ENCODE results near the gene SP140L.
"Not testable (repeated sequence)": the region's sequence is repeated elsewhere in the genome, so short reads cannot be mapped to it uniquely, and the experiment has no call there.

The SP140L gene

GRCh38 chr2:230308402-230309000 is 18.5 kb upstream of the SP140L start:
- no peak overlapping the region for H3K9ac ChIP-seq (ENCODE audit: low read length in 2 of 2)
- H3K36me3 ChIP-seq (ENCODE audit: control insufficient read depth in 2 of 2, insufficient read depth in 2 of 2, low read length in 2 of 2), result no peaks in the 10 kb centered on the region
- no peaks in the 10 kb centered on the region for H3K4me1 ChIP-seq (ENCODE audit: control insufficient read depth, insufficient read depth, low read length)
- no peak overlapping the region for H3K4me3 ChIP-seq (ENCODE audit: low read length in 2 of 2)
- no peaks in the 10 kb centered on the region for H3K27me3 ChIP-seq (ENCODE audit: control insufficient read depth in 1 of 2, insufficient read depth in 2 of 2, low read length in 2 of 2)
- H3K9me3 ChIP-seq (ENCODE audit: control insufficient read depth in 2 of 2, low read length in 2 of 2), result no peaks in the 10 kb centered on the region
- no peak overlapping the region for H3K27ac ChIP-seq (ENCODE audit: low read length)

GRCh38 chr2:230310792-230311191 is 16.2 kb upstream of the SP140L start:
- H3K36me3 ChIP-seq (ENCODE audit: control insufficient read depth in 2 of 2, insufficient read depth in 2 of 2, low read length in 2 of 2); H3K27ac ChIP-seq (ENCODE audit: low read length); H3K4me1 ChIP-seq (ENCODE audit: control insufficient read depth, insufficient read depth, low read length); H3K27me3 ChIP-seq (ENCODE audit: control insufficient read depth in 1 of 2, insufficient read depth in 2 of 2, low read length in 2 of 2); H3K4me3 ChIP-seq (ENCODE audit: low read length in 2 of 2); H3K9me3 ChIP-seq (ENCODE audit: control insufficient read depth in 2 of 2, low read length in 2 of 2); H3K9ac ChIP-seq (ENCODE audit: low read length in 2 of 2): not testable (repeated sequence)

DNA sequence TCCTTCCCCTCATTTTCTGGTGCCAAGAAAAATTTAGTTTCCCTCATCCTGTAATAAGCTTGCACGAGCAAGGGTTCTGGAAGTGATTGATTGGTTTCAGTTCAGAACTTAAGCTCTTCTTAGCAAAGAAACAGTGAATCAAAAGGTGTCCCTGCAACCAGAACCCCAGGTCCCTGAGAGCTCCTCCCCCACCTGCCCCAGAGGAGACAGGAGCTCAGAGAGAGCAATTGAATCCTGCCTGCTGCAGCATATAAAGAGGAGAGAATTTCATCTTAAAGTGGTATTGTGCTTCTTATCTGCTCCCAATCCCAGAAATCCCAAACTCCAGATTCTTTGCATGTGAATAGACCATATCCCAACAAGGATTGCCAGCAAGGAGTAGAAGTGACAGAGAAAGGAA is 15.4 kb upstream of the SP140L start:
- not testable (repeated sequence) for H3K9ac ChIP-seq (ENCODE audit: low read length in 2 of 2); H3K9me3 ChIP-seq (ENCODE audit: control insufficient read depth in 2 of 2, low read length in 2 of 2); H3K27me3 ChIP-seq (ENCODE audit: control insufficient read depth in 1 of 2, insufficient read depth in 2 of 2, low read length in 2 of 2); H3K36me3 ChIP-seq (ENCODE audit: control insufficient read depth in 2 of 2, insufficient read depth in 2 of 2, low read length in 2 of 2); H3K4me3 ChIP-seq (ENCODE audit: low read length in 2 of 2); H3K4me1 ChIP-seq (ENCODE audit: control insufficient read depth, insufficient read depth, low read length); H3K27ac ChIP-seq (ENCODE audit: low read length)

DNA sequence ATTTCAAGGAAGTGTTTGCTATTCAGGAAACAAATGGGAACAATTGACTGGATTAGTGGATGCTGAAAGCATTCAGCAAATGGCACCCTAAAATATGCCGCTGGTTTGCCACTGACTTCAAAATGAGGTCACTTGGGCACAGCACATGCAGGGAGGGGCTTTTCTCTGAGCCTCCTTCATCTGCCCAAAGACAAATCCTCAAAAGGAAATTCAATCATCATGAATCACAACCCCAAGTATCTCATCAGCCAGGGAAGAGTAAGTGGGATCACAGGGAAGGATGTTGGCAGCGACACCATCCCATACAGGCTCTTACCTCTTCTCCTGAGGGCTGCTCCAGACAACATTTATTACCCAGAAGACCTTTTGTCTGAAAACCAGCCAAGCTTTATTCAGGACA is 14.4 kb upstream of the SP140L start:
- no peaks in the 10 kb centered on the region for H3K36me3 ChIP-seq (ENCODE audit: control insufficient read depth in 2 of 2, insufficient read depth in 2 of 2, low read length in 2 of 2)
- no peaks in the 10 kb centered on the region for H3K27me3 ChIP-seq (ENCODE audit: control insufficient read depth in 1 of 2, insufficient read depth in 2 of 2, low read length in 2 of 2)
- H3K27ac ChIP-seq (ENCODE audit: low read length), result no peak overlapping the region
- H3K9me3 ChIP-seq (ENCODE audit: control insufficient read depth in 2 of 2, low read length in 2 of 2), result no peaks in the 10 kb centered on the region
- H3K9ac ChIP-seq (ENCODE audit: low read length in 2 of 2), result no peak overlapping the region
- H3K4me3 ChIP-seq (ENCODE audit: low read length in 2 of 2), result no peak overlapping the region
- H3K4me1 ChIP-seq (ENCODE audit: control insufficient read depth, insufficient read depth, low read length), result no peaks in the 10 kb centered on the region

GRCh38 chr2:230317366-230317765 is 9.6 kb upstream of the SP140L start:
- Histone ChIP-seq H3K27ac (ENCODE audit: low read length) (no peak overlapping the region), H3K4me3 (ENCODE audit: low read length in 2 of 2) (no peak overlapping the region), H3K27me3 (ENCODE audit: control insufficient read depth in 1 of 2, insufficient read depth in 2 of 2, low read length in 2 of 2) (no peaks in the 10 kb centered on the region), H3K9me3 (ENCODE audit: control insufficient read depth in 2 of 2, low read length in 2 of 2) (peaks cover 0 to 8% of the 10 kb centered on the region in 2 donors), H3K4me1 (ENCODE audit: control insufficient read depth, insufficient read depth, low read length) (no peaks in the 10 kb centered on the region), H3K36me3 (ENCODE audit: control insufficient read depth in 2 of 2, insufficient read depth in 2 of 2, low read length in 2 of 2) (no peaks in the 10 kb centered on the region), H3K9ac (ENCODE audit: low read length in 2 of 2) (no peak overlapping the region)

DNA sequence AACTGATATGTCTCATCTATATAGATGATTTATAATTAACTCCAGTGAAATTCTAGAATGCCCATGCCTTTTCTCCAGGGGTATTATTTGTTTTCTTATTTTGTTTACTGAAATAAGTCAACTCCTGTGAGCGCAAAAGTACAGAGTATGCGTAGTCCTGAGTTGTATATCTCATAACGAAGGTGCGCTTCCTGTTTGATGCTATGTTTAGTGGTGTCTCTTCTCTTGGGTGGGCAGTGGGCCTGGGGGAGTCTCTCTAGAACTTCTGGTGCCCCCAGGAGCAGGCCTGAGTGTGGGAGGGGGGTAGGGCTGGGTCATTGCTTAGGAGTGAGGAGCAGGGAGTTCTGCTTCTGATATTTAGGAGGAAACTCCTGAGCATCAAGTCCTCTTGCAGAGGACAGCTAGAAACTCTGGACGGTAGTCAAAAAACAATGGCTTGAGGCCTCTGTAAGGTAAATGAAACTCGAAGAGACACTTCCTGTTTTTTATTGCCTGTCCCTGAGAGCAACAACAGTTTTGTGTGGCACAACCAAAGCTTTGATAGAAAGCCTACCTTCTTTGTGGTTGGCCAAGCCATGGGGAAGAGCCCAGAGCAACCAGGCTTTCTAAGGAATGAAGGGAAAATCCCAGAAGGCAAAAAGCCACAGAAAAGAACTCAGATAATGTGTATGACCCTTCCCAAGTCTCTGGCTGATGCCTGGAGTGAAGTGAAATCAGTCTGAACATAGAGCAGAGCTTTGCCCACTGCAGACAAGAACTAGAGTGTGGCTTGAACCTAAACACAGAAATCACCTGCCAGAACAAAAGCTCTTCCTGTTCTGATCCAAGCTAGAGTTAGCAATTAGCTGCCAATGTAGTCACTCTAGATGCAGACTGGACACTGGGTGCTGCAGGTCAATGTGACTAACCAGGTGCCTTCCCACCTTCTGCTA is 8.5 kb upstream of the SP140L start:
- H3K27ac ChIP-seq (ENCODE audit: low read length), result no peak overlapping the region
- no peak overlapping the region for H3K9ac ChIP-seq (ENCODE audit: low read length in 2 of 2)
- H3K4me1 ChIP-seq (ENCODE audit: control insufficient read depth, insufficient read depth, low read length), result no peaks in the 10 kb centered on the region
- no peaks in the 10 kb centered on the region for H3K27me3 ChIP-seq (ENCODE audit: control insufficient read depth in 1 of 2, insufficient read depth in 2 of 2, low read length in 2 of 2)
- no peaks in the 10 kb centered on the region for H3K36me3 ChIP-seq (ENCODE audit: control insufficient read depth in 2 of 2, insufficient read depth in 2 of 2, low read length in 2 of 2)
- H3K9me3 ChIP-seq (ENCODE audit: control insufficient read depth in 2 of 2, low read length in 2 of 2), result peaks cover 0 to 14% of the 10 kb centered on the region in 2 donors
- no peak overlapping the region for H3K4me3 ChIP-seq (ENCODE audit: low read length in 2 of 2)

DNA sequence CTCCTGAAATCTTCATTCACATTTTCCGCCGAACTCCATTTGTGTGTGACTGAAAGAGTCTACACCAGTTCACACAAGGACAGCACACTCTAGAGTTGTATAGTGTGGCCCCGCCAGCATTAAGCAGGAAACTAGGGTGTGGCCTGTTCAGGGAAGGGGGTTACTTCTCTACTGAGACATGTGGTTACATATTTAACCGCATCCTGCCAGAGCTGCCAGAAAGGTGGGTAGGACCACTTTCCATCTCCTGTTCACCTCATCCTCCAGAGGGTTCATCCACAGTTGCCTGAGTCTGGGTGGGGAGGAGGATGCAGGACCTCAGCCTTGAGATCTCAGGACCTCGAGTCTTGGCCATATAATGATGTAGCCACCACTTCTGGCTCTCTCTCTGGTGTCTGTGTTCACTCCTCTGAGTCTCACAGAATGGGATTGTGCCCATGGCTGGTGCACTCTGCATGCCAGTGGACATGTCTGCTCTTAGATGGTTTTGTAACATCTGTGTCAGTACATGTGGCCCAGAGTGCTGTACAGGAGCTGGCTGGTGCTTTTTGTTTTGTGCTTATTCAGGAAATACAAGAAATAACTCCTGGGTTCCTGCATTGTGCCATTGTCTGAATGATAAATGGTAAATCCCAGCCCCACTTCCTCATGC is 7.7 kb upstream of the SP140L start:
- H3K9ac ChIP-seq (ENCODE audit: low read length in 2 of 2), result no peak overlapping the region
- H3K9me3 ChIP-seq (ENCODE audit: control insufficient read depth in 2 of 2, low read length in 2 of 2), result peaks cover 0 to 14% of the 10 kb centered on the region in 2 donors
- no peak overlapping the region for H3K4me3 ChIP-seq (ENCODE audit: low read length in 2 of 2)
- no peaks in the 10 kb centered on the region for H3K36me3 ChIP-seq (ENCODE audit: control insufficient read depth in 2 of 2, insufficient read depth in 2 of 2, low read length in 2 of 2)
- H3K4me1 ChIP-seq (ENCODE audit: control insufficient read depth, insufficient read depth, low read length), result no peaks in the 10 kb centered on the region
- no peaks in the 10 kb centered on the region for H3K27me3 ChIP-seq (ENCODE audit: control insufficient read depth in 1 of 2, insufficient read depth in 2 of 2, low read length in 2 of 2)
- H3K27ac ChIP-seq (ENCODE audit: low read length), result no peak overlapping the region

- Histone ChIP-seq H3K36me3 (ENCODE audit: control insufficient read depth in 2 of 2, insufficient read depth in 2 of 2, low read length in 2 of 2) (no peaks in the 10 kb centered on the region), H3K9me3 (ENCODE audit: control insufficient read depth in 2 of 2, low read length in 2 of 2) (peaks cover 0 to 14% of the 10 kb centered on the region in 2 donors), H3K27ac (ENCODE audit: low read length) (no peak overlapping the region), H3K4me3 (ENCODE audit: low read length in 2 of 2) (no peak overlapping the region), H3K27me3 (ENCODE audit: control insufficient read depth in 1 of 2, insufficient read depth in 2 of 2, low read length in 2 of 2) (no peaks in the 10 kb centered on the region), H3K4me1 (ENCODE audit: control insufficient read depth, insufficient read depth, low read length) (no peaks in the 10 kb centered on the region), H3K9ac (ENCODE audit: low read length in 2 of 2) (no peak overlapping the region)
These were observed 6.0 kb upstream of the SP140L start for GRCh38 chr2:230321031-230321430.

DNA sequence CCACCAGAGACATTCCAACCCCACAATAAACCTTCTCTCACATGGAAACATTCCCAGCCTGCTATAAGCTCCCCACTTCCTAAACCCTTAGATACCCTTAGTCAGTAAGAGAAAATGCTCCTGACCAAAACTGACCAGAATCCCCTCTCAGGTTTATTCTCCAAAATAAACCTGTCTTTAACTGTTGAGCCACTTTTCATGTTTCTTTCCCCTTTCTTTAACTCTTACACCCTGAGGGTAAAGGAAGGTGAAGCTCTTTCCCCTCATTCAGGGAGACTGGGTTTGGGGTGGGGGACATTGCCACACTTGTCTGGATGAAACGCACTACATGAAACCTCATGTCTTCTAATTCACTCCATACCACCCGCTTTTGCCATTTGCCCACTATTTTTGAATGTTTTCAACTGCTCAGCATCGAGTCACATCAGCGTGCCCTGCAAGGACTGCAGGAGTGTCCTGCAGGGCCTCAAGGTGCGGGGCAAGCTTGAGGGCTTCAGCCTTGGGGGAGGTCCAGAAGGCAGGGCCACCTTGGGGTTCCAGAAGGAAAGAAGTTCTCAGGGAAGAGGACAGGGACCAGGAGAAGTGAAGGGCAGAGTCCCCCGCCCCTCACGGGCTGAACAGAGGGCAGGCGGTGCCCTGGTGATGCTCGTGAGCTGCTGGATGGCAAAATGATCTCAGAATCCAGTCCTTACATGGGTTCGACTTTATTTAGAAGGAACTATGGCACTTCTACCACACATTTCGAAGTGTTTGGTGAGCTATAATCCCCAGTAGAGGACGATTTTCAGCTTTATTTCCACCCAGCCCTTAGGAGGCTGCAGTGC is 4.2 kb upstream of the SP140L start:
- H3K4me3 ChIP-seq (ENCODE audit: low read length in 2 of 2), result no peak overlapping the region
- no peaks in the 10 kb centered on the region for H3K36me3 ChIP-seq (ENCODE audit: control insufficient read depth in 2 of 2, insufficient read depth in 2 of 2, low read length in 2 of 2)
- H3K4me1 ChIP-seq (ENCODE audit: control insufficient read depth, insufficient read depth, low read length), result peaks cover 9% of the 10 kb centered on the region
- H3K27me3 ChIP-seq (ENCODE audit: control insufficient read depth in 1 of 2, insufficient read depth in 2 of 2, low read length in 2 of 2), result no peaks in the 10 kb centered on the region
- H3K9ac ChIP-seq (ENCODE audit: low read length in 2 of 2), result no peak overlapping the region
- H3K27ac ChIP-seq (ENCODE audit: low read length), result no peak overlapping the region
- peaks cover 0 to 14% of the 10 kb centered on the region in 2 donors for H3K9me3 ChIP-seq (ENCODE audit: control insufficient read depth in 2 of 2, low read length in 2 of 2)

DNA sequence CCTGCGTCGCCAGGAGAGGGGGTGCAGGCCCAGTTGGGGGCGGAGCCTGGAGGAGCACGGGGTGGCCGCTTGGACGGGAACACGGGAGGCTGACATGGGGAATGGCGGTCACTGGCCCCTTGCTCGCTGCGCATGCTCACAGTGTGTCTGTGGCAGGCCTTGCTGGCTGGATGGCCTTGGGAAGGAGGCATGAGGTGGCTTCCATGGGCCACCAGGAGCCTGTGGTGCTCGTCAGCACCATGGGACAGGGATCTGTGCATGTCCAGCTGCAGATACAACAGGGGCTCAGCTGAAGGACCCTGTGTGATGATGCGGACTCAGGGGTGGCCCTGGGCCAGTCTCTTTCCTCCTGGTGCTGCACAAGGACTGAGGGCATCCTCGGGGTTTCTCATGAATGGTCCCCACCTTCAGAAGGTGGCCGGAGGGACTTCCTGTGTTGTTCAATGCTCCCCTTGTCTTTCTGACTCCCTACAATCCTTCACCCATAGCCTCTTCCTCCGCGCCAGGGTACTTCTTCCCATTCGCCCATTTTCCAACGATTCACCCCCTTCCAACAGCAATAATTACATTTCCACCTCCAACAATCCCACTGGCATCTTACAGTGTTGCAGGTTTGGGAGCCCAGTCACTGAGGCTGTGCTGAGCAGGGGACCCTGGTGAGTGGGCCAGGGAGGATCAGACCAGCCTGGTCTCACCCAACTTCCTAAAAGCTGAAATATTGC is 3.4 kb upstream of the SP140L start:
- Histone ChIP-seq H3K9ac (ENCODE audit: low read length in 2 of 2) (no peak overlapping the region), H3K9me3 (ENCODE audit: control insufficient read depth in 2 of 2, low read length in 2 of 2) (peaks cover 0 to 14% of the 10 kb centered on the region in 2 donors), H3K4me3 (ENCODE audit: low read length in 2 of 2) (no peak overlapping the region), H3K36me3 (ENCODE audit: control insufficient read depth in 2 of 2, insufficient read depth in 2 of 2, low read length in 2 of 2) (no peaks in the 10 kb centered on the region), H3K27ac (ENCODE audit: low read length) (no peak overlapping the region), H3K4me1 (ENCODE audit: control insufficient read depth, insufficient read depth, low read length) (peaks cover 9% of the 10 kb centered on the region), H3K27me3 (ENCODE audit: control insufficient read depth in 1 of 2, insufficient read depth in 2 of 2, low read length in 2 of 2) (no peaks in the 10 kb centered on the region)

Measured in stomach smooth muscle (tissue), 2 donors.